H9 (cell line): ENCODE measurements around the gene ENPP7. TPM values are rescaled to one million over a fixed set of nuclear protein-coding genes. Genes with fewer than 3 reads are reported as not detected.
A peak's percentile ranks its signal among the peaks of the same experiment; 100 is the strongest.

ENCODE experiments used
- DNase-seq: peaks from one replicate; pipeline ENCODE4 v3.0.0-alpha.2; 2017
- H2AFZ ChIP-seq: one replicate; pipeline ENCODE4 v1.6.1; 2013; ENCODE audit warnings: mild to moderate bottlenecking, low read length, control low read depth, moderate library complexity
- H2AK5ac ChIP-seq: 2 replicates; pipeline ENCODE4 v1.6.1; 2013; ENCODE audit warnings: low read length, control low read depth, mixed read lengths; ENCODE audit not compliant: insufficient read length
- H2BK120ac ChIP-seq: one replicate; pipeline ENCODE4 v1.6.1; 2013; ENCODE audit warnings: low read depth, mild to moderate bottlenecking, low read length, control low read depth, inconsistent platforms; ENCODE audit not compliant: poor library complexity, severe bottlenecking
- H2BK12ac ChIP-seq: 2 replicates; pipeline ENCODE4 v1.6.1; 2013; ENCODE audit warnings: low read length, control low read depth, mixed read lengths, low read depth; ENCODE audit not compliant: insufficient read length
- H2BK15ac ChIP-seq: 2 replicates; pipeline ENCODE4 v1.6.1; 2013; ENCODE audit warnings: low read depth, low read length, control low read depth
- H2BK20ac ChIP-seq: one replicate; pipeline ENCODE4 v1.6.1; 2013; ENCODE audit warnings: low read depth, mild to moderate bottlenecking, low read length, control low read depth, inconsistent platforms; ENCODE audit not compliant: poor library complexity, severe bottlenecking
- H2BK5ac ChIP-seq: 2 replicates; pipeline ENCODE4 v1.6.1; 2013; ENCODE audit warnings: low read length, control low read depth, mixed read lengths; ENCODE audit not compliant: insufficient read length
- H3K14ac ChIP-seq: 2 replicates; pipeline ENCODE4 v1.6.1; 2013; ENCODE audit warnings: low read length, control low read depth; ENCODE audit not compliant: insufficient read depth
- H3K18ac ChIP-seq: 2 replicates; pipeline ENCODE4 v1.6.1; 2013; ENCODE audit warnings: low read depth, mild to moderate bottlenecking, mixed read lengths, low read length, control low read depth; ENCODE audit not compliant: insufficient read length
- H3K23ac ChIP-seq: 2 replicates; pipeline ENCODE4 v1.6.1; 2013; ENCODE audit warnings: low read length, control low read depth, mixed read lengths, low read depth; ENCODE audit not compliant: insufficient read length
- H3K23me2 ChIP-seq: 2 replicates; pipeline ENCODE4 v1.6.1; 2013; ENCODE audit warnings: low read depth, mild to moderate bottlenecking, mixed read lengths, low read length, control low read depth; ENCODE audit not compliant: insufficient read length, poor library complexity, severe bottlenecking
- H3K27ac ChIP-seq: 2 replicates; pipeline ENCODE4 v1.5.1; 2013; ENCODE audit warnings: low read length, control low read depth, mixed read lengths, low read depth; ENCODE audit not compliant: insufficient read length
- H3K27me3 ChIP-seq: 2 replicates; pipeline ENCODE4 v1.6.1; 2013; ENCODE audit warnings: low read length, control low read depth, inconsistent platforms; ENCODE audit not compliant: insufficient read depth
- H3K4ac ChIP-seq: 2 replicates; pipeline ENCODE4 v1.6.1; 2013; ENCODE audit warnings: low read depth, mild to moderate bottlenecking, control low read depth, inconsistent platforms, low read length, moderate library complexity
- H3K4me1 ChIP-seq: 2 replicates; pipeline ENCODE4 v1.6.1; 2013; ENCODE audit warnings: low read length, control low read depth, inconsistent platforms; ENCODE audit not compliant: insufficient read depth
- H3K4me2 ChIP-seq: 2 replicates; pipeline ENCODE4 v1.6.1; 2013; ENCODE audit warnings: low read length, control low read depth, mixed read lengths; ENCODE audit not compliant: insufficient read length, insufficient read depth
- H3K56ac ChIP-seq: 2 replicates; pipeline ENCODE4 v1.6.1; 2013; ENCODE audit warnings: low read depth, mild to moderate bottlenecking, mixed read lengths, low read length, control low read depth; ENCODE audit not compliant: insufficient read length
- H3K79me1 ChIP-seq: 2 replicates; pipeline ENCODE4 v1.6.1; 2013; ENCODE audit warnings: low read depth, mild to moderate bottlenecking, moderate library complexity, low read length, control low read depth, inconsistent platforms; ENCODE audit not compliant: insufficient read depth, poor library complexity, severe bottlenecking
- H3K79me2 ChIP-seq: 2 replicates; pipeline ENCODE4 v1.6.1; 2013; ENCODE audit warnings: low read length, control low read depth, inconsistent platforms; ENCODE audit not compliant: insufficient read depth
- H3K9ac ChIP-seq: 2 replicates; pipeline ENCODE4 v1.6.1; 2013; ENCODE audit warnings: low read length, control low read depth, mixed read lengths; ENCODE audit not compliant: insufficient read length; ENCODE audit errors: extremely low read depth
- H3K9me3 ChIP-seq: one replicate; pipeline ENCODE4 v1.6.1; 2013; ENCODE audit warnings: low read depth, low read length, inconsistent platforms; ENCODE audit not compliant: control insufficient read depth
- H3T11ph ChIP-seq: one replicate; pipeline ENCODE4 v1.6.1; 2013; ENCODE audit warnings: mild to moderate bottlenecking, low read length, control low read depth, inconsistent platforms
- H4K20me1 ChIP-seq: one replicate; pipeline ENCODE4 v1.6.1; 2013; ENCODE audit not compliant: control insufficient read depth, insufficient read length, insufficient read depth
- H4K5ac ChIP-seq: 2 replicates; pipeline ENCODE4 v1.6.1; 2013; ENCODE audit warnings: low read depth, mild to moderate bottlenecking, mixed read lengths, low read length, control low read depth; ENCODE audit not compliant: insufficient read length
- H4K8ac ChIP-seq: replicated peaks from 2 replicates; pipeline ENCODE4 v1.6.1; 2013; ENCODE audit warnings: low read length, control low read depth, mixed read lengths, low read depth; ENCODE audit not compliant: insufficient read length
- H4K91ac ChIP-seq: 2 replicates; pipeline ENCODE4 v1.6.1; 2013; ENCODE audit warnings: low read depth, mild to moderate bottlenecking, moderate library complexity, mixed read lengths, low read length, control low read depth; ENCODE audit not compliant: insufficient read length
- H3K27ac Mint-ChIP-seq, 3 experiments: 2 replicates in 2 of 3; 3 replicates in 1 of 3; pipeline ENCODE4 v1.8.0; 2020 to 2021; ENCODE audit warnings: mixed read lengths in 3 of 3, mild to moderate bottlenecking in 1 of 3, moderate library complexity in 1 of 3
- H3K27me3 Mint-ChIP-seq: 2 replicates; pipeline ENCODE4 v1.8.0; 2021; ENCODE audit warnings: low read depth, mild to moderate bottlenecking, moderate library complexity, mixed read lengths
- H3K36me3 Mint-ChIP-seq, 3 experiments: 2 replicates in 2 of 3; 3 replicates in 1 of 3; pipeline ENCODE4 v1.8.0; 2020 to 2021; ENCODE audit warnings: low read depth in 3 of 3, mixed read lengths in 3 of 3; ENCODE audit not compliant: insufficient read depth in 1 of 3
- H3K4me1 Mint-ChIP-seq, 2 experiments: 2 replicates each; pipeline ENCODE4 v1.8.0; 2020; ENCODE audit warnings: mixed read lengths in 2 of 2
- H3K4me3 Mint-ChIP-seq, 2 experiments: 2 replicates in 1 of 2; 3 replicates in 1 of 2; pipeline ENCODE4 v1.8.0; 2020 to 2021; ENCODE audit warnings: mild to moderate bottlenecking in 2 of 2, mixed read lengths in 2 of 2, moderate library complexity in 1 of 2
- H3K9me3 Mint-ChIP-seq, 2 experiments: 2 replicates in 1 of 2; 3 replicates in 1 of 2; pipeline ENCODE4 v1.8.0; 2020; ENCODE audit warnings: mild to moderate bottlenecking in 2 of 2, mixed read lengths in 2 of 2, moderate library complexity in 1 of 2
- WGBS: extraction: QIAGEN DNeasy Blood & Tissue Kit; methylation state at CpG from one replicate; pipeline ENCODE4 v1.1.7; 2013; ENCODE audit warnings: missing lambda C conversion rate, low lambda C conversion rate, mixed read lengths; ENCODE audit not compliant: insufficient read length; ENCODE audit errors: extremely low coverage; 5-methylcytosine and 5-hydroxymethylcytosine counted together
- total RNA-seq: library from RNA; stranded (reverse); gene quantifications from 2 replicates; pipeline ENCODE4 v1.2.1, GENCODE V29; 2021
- TF ChIP-seq, protein P1 (sequence below): fragments of 200-600 bp; sonication (generic); conservative IDR thresholded peaks from 3 replicates; pipeline ENCODE4 v1.8.0; 2021; ENCODE audit warnings: antibody characterized with exemption, mild to moderate bottlenecking

Gene ENPP7
- total RNA-seq, 1 experiment from 2014 or later = not detected

- Histone ChIP-seq H3K23me2 (peaks cover 14% of the 10 kb centered on the region), H3K4me2 (peak overlapping the region; percentile 56), H3K18ac (peak overlapping the region; percentile 46), H3K4ac (no peak overlapping the region), H3K4me1 (peaks cover 3% of the 10 kb centered on the region; the same call in 1 of the 2 replicates), H3K79me2 (0 out of 2 replicates have a peak, but pooled peaks cover 2% of the 10 kb centered on the region), H4K91ac (no peak overlapping the region), H4K20me1 (no peaks in the 10 kb centered on the region), H2AFZ (no peak overlapping the region), H2AK5ac (no peak overlapping the region), H2BK120ac (no peak overlapping the region), H3K9me3 (no peaks in the 10 kb centered on the region), H3K27me3 (no peaks in the 10 kb centered on the region), H2BK5ac (no peak overlapping the region), H3K79me1 (peaks cover 3% of the 10 kb centered on the region), H2BK15ac (no peak overlapping the region), H3T11ph (no peak overlapping the region), H3K9ac (no peak overlapping the region), H3K23ac (no peak overlapping the region), H3K14ac (no peak overlapping the region; the same call in 1 of the 2 replicates), H3K56ac (no peak overlapping the region), H4K8ac (no peak overlapping the region), H4K5ac (no peak overlapping the region), H3K27ac (no peak overlapping the region), H2BK20ac (no peak overlapping the region), H2BK12ac (no peak overlapping the region)
- Mint-ChIP-seq H3K27me3 (peaks cover 19% of the 10 kb centered on the region), H3K9me3 (no peaks in the 10 kb centered on the region), H3K27ac (peak overlapping the region; percentile 69 to 91 (median 89); a peak in 4 of 7 replicates), H3K4me3 (peak overlapping the region; percentile 91 to 97), H3K4me1 (peaks cover 40 to 48% of the 10 kb centered on the region in 2 experiments), H3K36me3 (peaks cover 40 to 51% (median 45%) of the 10 kb centered on the region in 3 experiments)
- DNase-seq = no peak
- TF ChIP-seq, protein P1, sequence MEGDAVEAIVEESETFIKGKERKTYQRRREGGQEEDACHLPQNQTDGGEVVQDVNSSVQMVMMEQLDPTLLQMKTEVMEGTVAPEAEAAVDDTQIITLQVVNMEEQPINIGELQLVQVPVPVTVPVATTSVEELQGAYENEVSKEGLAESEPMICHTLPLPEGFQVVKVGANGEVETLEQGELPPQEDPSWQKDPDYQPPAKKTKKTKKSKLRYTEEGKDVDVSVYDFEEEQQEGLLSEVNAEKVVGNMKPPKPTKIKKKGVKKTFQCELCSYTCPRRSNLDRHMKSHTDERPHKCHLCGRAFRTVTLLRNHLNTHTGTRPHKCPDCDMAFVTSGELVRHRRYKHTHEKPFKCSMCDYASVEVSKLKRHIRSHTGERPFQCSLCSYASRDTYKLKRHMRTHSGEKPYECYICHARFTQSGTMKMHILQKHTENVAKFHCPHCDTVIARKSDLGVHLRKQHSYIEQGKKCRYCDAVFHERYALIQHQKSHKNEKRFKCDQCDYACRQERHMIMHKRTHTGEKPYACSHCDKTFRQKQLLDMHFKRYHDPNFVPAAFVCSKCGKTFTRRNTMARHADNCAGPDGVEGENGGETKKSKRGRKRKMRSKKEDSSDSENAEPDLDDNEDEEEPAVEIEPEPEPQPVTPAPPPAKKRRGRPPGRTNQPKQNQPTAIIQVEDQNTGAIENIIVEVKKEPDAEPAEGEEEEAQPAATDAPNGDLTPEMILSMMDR = no peak
- no CpG with 5 or more reads among the region's 17 CpGs for WGBS
Measured at GRCh38 chr17:79779084-79779529, 48.4 kb downstream of the ENPP7 start.
